ENCODE data around the gene MGA. TPM values are rescaled to one million over a fixed set of nuclear protein-coding genes. Genes with fewer than 3 reads are reported as not detected.

Gene MGA
- total and polyA plus RNA-seq, 2 experiments from 2014 or later = 42.6 to 58.9 TPM

DNA sequence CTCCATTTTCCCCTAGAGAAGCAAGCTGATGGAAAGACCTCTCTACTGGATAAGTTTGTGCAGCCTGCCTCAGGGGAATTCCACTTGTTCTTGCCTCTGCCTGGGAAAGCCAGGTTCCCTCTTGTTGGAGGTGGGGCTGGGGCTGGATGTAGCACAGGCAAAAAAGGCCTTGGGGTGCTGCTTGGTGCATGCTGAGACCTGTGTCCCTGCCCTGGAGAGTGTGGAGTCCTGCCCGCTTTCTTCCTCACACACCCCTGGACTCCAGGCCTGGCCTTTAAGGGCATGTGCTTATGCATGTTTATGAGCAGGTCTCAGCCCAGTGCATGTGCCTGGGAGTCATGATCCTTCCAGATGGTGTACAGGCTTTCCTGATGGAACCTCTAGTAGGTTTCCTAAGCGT is 144.2 kb downstream of the MGA start:
- ATAC-seq (no peak), DNase-seq (ENCODE audit: low spot score) (no peak)
- no peaks in the 10 kb centered on the region for H3K36me3 ChIP-seq (ENCODE audit: insufficient read depth)
- no peak for TF ChIP-seq POLR2AphosphoS5 (IDR thresholded peaks at IDR 0.05; ENCODE audit: low read depth)
- TF ChIP-seq CTCF (conservative IDR thresholded peaks at IDR 0.05; ENCODE audit: low read depth in 2 of 2) = no peak
- TF ChIP-seq NANOG (IDR thresholded peaks at IDR 0.05; ENCODE audit: borderline replicate concordance) = no peak
- TF ChIP-seq JUNB (IDR thresholded peaks at IDR 0.05; ENCODE audit: unreplicated experiment) = no peak
- TF ChIP-seq, protein P1, sequence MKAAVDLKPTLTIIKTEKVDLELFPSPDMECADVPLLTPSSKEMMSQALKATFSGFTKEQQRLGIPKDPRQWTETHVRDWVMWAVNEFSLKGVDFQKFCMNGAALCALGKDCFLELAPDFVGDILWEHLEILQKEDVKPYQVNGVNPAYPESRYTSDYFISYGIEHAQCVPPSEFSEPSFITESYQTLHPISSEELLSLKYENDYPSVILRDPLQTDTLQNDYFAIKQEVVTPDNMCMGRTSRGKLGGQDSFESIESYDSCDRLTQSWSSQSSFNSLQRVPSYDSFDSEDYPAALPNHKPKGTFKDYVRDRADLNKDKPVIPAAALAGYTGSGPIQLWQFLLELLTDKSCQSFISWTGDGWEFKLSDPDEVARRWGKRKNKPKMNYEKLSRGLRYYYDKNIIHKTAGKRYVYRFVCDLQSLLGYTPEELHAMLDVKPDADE (IDR thresholded peaks at IDR 0.05) = no peak
- Mint-ChIP-seq H3K4me1 (peaks cover 6% of the 10 kb centered on the region), H3K27me3 (ENCODE audit: insufficient read depth, low read depth, poor library complexity) (peaks cover 3% of the 10 kb centered on the region), H3K36me3 (ENCODE audit: low read depth) (no peaks in the 10 kb centered on the region), H3K4me3 (no peak overlapping the region), H3K9me3 (no peaks in the 10 kb centered on the region; the same call in 2 of the 3 replicates), H3K27ac (peak overlapping the region; percentile 84)
- H3K4me1 ChIP-seq (ENCODE audit: insufficient read depth) = no peaks in the 10 kb centered on the region
- no peaks in the 10 kb centered on the region for H3K27me3 ChIP-seq (ENCODE audit: insufficient read depth)
- H3K4me2 ChIP-seq = no peak overlapping the region
- no peaks in the 10 kb centered on the region for H3F3A ChIP-seq (replicated peaks; ENCODE audit: low read depth)
- H2AFZ ChIP-seq = no peak overlapping the region
- H3K27ac ChIP-seq (ENCODE audit: low read depth) = no peak overlapping the region
- H3K9me2 ChIP-seq (ENCODE audit: insufficient read depth) = no peaks in the 10 kb centered on the region
- H3K79me2 ChIP-seq (replicated peaks; ENCODE audit: insufficient read depth) = no peaks in the 10 kb centered on the region
- H3K4me3 ChIP-seq = no peak overlapping the region
- no peaks in the 10 kb centered on the region; the same call in 1 of the 2 replicates for H4K20me1 ChIP-seq (replicated peaks; ENCODE audit: insufficient read depth)

- no peak overlapping the region for H3K4me3 ChIP-seq
- TF ChIP-seq ZNF114 (CRISPR knock-in tag; IDR thresholded peaks at IDR 0.05) (no peak), ZNF462 (CRISPR knock-in tag; IDR thresholded peaks at IDR 0.05) (no peak), CTCF (conservative IDR thresholded peaks at IDR 0.05; ENCODE audit: low read depth in 2 of 2) (no peak), POLR2AphosphoS5 (IDR thresholded peaks at IDR 0.05; ENCODE audit: low read depth) (no peak), NANOG (IDR thresholded peaks at IDR 0.05; ENCODE audit: borderline replicate concordance) (no peak), EZH2phosphoT487 (IDR thresholded peaks at IDR 0.05; ENCODE audit: unreplicated experiment) (no peak)
- no peaks in the 10 kb centered on the region for H3K79me2 ChIP-seq (replicated peaks; ENCODE audit: insufficient read depth)
- Mint-ChIP-seq H3K36me3 (ENCODE audit: low read depth) (no peaks in the 10 kb centered on the region), H3K9me3 (no peaks in the 10 kb centered on the region; the same call in 2 of the 3 replicates), H3K4me1 (peaks cover 6% of the 10 kb centered on the region), H3K27ac (no peak overlapping the region; the same call in 1 of the 2 replicates), H3K27me3 (ENCODE audit: insufficient read depth, low read depth, poor library complexity) (peaks cover 4% of the 10 kb centered on the region), H3K4me3 (no peak overlapping the region)
- no peak for ATAC-seq
- no peaks in the 10 kb centered on the region for H3F3A ChIP-seq (replicated peaks; ENCODE audit: low read depth)
- H4K20me1 ChIP-seq (replicated peaks; ENCODE audit: insufficient read depth) = no peaks in the 10 kb centered on the region; the same call in 1 of the 2 replicates
- no peak overlapping the region for H3K4me2 ChIP-seq
- no peak overlapping the region for H3K27ac ChIP-seq (ENCODE audit: low read depth)
- H3K9me2 ChIP-seq (ENCODE audit: insufficient read depth) = no peaks in the 10 kb centered on the region
- DNase-seq (ENCODE audit: low spot score) = no peak
- no peaks in the 10 kb centered on the region for H3K36me3 ChIP-seq (ENCODE audit: insufficient read depth)
- H3K4me1 ChIP-seq (ENCODE audit: insufficient read depth) = no peaks in the 10 kb centered on the region
- no peak overlapping the region for H2AFZ ChIP-seq
- H3K27me3 ChIP-seq (ENCODE audit: insufficient read depth) = no peaks in the 10 kb centered on the region
These were observed 144.9 kb downstream of the MGA start for GRCh38 chr15:41804916-41805666.
